HEK293T (cell line): ENCODE data around the gene RHBDL3.

ENCODE experiments used
- ARNT ChIP-seq: fragments of 450-650 bp; IDR thresholded peaks from 2 replicates; pipeline ENCODE4 v1.6.1; 2017; ENCODE audit warnings: mild to moderate bottlenecking
- BHLHE40 ChIP-seq: fragments of 450-650 bp; IDR thresholded peaks from 2 replicates; pipeline ENCODE4 v1.6.1; 2016; ENCODE audit warnings: mild to moderate bottlenecking, moderate library complexity, borderline replicate concordance
- CTBP1 ChIP-seq: fragments of 450-650 bp; IDR thresholded peaks from 2 replicates; pipeline ENCODE4 v1.6.1; 2016; ENCODE audit warnings: borderline replicate concordance
- FOXK2 ChIP-seq: fragments of 450-650 bp; IDR thresholded peaks from 2 replicates; pipeline ENCODE4 v1.6.1; 2016; ENCODE audit warnings: mild to moderate bottlenecking
- FOXM1 ChIP-seq: fragments of 450-650 bp; IDR thresholded peaks from 2 replicates; pipeline ENCODE4 v1.6.1; 2017; ENCODE audit warnings: mild to moderate bottlenecking, borderline replicate concordance
- HDGF ChIP-seq: fragments of 450-650 bp; IDR thresholded peaks from 2 replicates; pipeline ENCODE4 v1.6.1; 2017; ENCODE audit warnings: antibody characterized with exemption, borderline replicate concordance
- NFRKB ChIP-seq: fragments of 450-650 bp; IDR thresholded peaks from 2 replicates; pipeline ENCODE4 v1.6.1; 2016; ENCODE audit warnings: mild to moderate bottlenecking, moderate library complexity
- SP1 ChIP-seq: fragments of 450-650 bp; IDR thresholded peaks from 2 replicates; pipeline ENCODE4 v1.6.1; 2017
- TARDBP ChIP-seq: fragments of 450-650 bp; IDR thresholded peaks from 2 replicates; pipeline ENCODE4 v1.6.1; 2016
- ZNF384 ChIP-seq: fragments of 450-650 bp; IDR thresholded peaks from 2 replicates; pipeline ENCODE4 v1.6.1; 2016

DNA sequence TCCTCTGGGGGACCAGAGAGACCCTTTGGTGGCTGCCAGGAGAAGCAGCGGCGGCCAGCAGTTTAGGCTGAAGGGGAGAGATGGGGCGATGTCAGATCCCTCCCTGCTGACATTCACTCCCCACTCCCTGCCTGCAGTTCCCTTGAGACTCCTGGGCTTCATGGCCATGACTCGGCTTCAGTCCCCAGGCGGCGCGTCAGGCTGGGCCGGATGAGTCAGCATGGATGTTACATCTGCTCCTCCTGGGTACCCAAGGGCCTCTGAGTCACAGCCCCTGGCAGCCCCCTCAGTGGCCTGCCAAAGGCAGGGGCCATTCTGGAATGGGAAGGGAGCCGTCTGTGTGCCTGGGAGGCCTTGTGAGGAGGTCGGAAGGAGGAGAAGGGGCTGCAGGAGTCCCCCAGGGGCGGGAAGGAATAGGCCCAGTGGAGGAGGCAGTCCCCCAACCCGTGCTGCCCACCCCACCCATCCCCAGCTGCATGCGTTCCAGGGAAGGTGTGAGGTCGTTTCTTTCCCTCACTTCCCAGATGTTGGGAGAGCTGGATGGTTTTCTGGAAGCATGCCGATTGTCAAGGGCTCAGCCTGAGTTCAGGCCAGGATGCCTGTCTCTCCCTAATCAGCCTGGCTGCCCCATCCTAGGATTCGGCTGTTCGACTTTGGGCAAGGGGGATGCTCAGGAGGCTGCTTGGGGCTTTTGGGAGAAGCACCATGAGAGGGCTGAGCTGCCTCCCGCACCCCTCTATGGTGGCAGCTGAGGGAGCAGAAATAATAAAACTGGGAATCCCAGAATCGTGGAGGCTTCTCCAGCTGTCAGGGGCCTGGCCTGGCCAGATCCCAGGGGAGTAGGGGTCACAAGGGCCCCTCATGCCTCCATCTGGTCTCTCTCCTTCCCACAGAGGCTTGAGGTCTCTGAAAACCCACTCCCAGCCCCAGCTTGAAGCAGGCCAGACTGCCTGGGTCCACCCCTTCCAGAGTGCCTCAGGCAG is 9.7 kb downstream of the RHBDL3 start:
- no peak for TF ChIP-seq TARDBP
- no peak for TF ChIP-seq FOXM1
- TF ChIP-seq BHLHE40: no peak
- TF ChIP-seq ARNT: no peak
- no peak for TF ChIP-seq NFRKB
- TF ChIP-seq CTBP1: no peak
- TF ChIP-seq ZNF384: no peak
- no peak for TF ChIP-seq FOXK2
- no peak for TF ChIP-seq SP1
- TF ChIP-seq HDGF: no peak
